Endothelial cell (in vitro differentiated cells): Measurements from ENCODE around the gene TMEM14C. TPM values are rescaled to one million over a fixed set of nuclear protein-coding genes. Genes with fewer than 3 reads are reported as not detected.

ENCODE experiments used
- DNase-seq: peaks from one replicate; pipeline ENCODE4 v3.0.0; 2021; ENCODE audit warnings: low spot score
- H3K27ac Mint-ChIP-seq: one replicate; pipeline ENCODE4 v1.8.0; 2021; ENCODE audit warnings: mixed read lengths, inconsistent platforms; ENCODE audit not compliant: unreplicated experiment
- H3K27me3 Mint-ChIP-seq: one replicate; pipeline ENCODE4 v1.8.0; 2021; ENCODE audit warnings: mild to moderate bottlenecking, moderate library complexity, mixed read lengths, inconsistent platforms; ENCODE audit not compliant: unreplicated experiment
- H3K36me3 Mint-ChIP-seq: one replicate; pipeline ENCODE4 v1.8.0; 2021; ENCODE audit warnings: mild to moderate bottlenecking, low read depth, mixed read lengths, inconsistent platforms; ENCODE audit not compliant: unreplicated experiment
- H3K4me1 Mint-ChIP-seq: one replicate; pipeline ENCODE4 v1.8.0; 2021; ENCODE audit warnings: mild to moderate bottlenecking, mixed read lengths, inconsistent platforms; ENCODE audit not compliant: unreplicated experiment
- H3K4me3 Mint-ChIP-seq: one replicate; pipeline ENCODE4 v1.8.0; 2021; ENCODE audit warnings: mild to moderate bottlenecking, mixed read lengths, inconsistent platforms; ENCODE audit not compliant: unreplicated experiment
- H3K9me3 Mint-ChIP-seq: one replicate; pipeline ENCODE4 v1.8.0; 2021; ENCODE audit warnings: mixed read lengths, inconsistent platforms; ENCODE audit not compliant: unreplicated experiment
- total RNA-seq: library from RNA; stranded (reverse); fragmentation: NEBNext Ultra II Directional; extraction: Animal tissue kit (Norgen Biotek cat#: 25700); gene quantifications from one replicate; pipeline ENCODE4 v1.2.1, GENCODE V29; 2021; ENCODE audit not compliant: unreplicated experiment
- TF ChIP-seq, protein P1 (sequence below): fragments of 200-600 bp; sonication (generic); IDR thresholded peaks from one replicate; pipeline ENCODE4 v1.5.0; 2021; ENCODE audit warnings: antibody characterized with exemption; ENCODE audit not compliant: unreplicated experiment

TMEM14C gene
- total RNA-seq, 1 donor from 2014 or later, result 96.7 TPM

DNA sequence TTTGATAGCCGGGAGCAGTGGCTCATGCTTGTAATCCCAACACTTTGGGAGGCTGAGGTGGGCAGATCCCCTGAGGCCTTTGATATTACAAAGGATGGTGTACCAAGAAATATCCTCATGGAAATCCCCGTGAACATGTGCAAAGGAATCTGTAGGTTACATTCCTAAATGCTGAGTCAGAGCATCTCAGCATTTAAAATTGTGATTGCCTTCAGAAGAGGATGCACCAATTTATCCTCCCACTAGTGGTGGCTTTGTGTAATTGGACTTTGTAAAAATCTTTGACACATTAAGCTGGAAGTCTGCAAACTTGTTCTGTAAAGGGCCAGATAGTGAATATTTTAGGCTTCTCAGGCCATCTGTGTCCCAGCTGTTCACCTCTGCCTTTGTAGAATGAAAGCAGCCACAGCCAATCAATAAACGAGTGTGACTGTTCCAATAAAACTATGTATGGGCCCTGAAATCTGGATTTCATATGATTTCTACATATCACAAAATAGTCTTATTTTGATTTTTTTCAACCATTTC lies 36.5 kb downstream of the TMEM14C start:
- Mint-ChIP-seq H3K4me3 (no peak overlapping the region), H3K27ac (no peak overlapping the region), H3K9me3 (no peaks in the 10 kb centered on the region), H3K36me3 (peaks cover 19% of the 10 kb centered on the region), H3K27me3 (peaks cover 3% of the 10 kb centered on the region), H3K4me1 (no peaks in the 10 kb centered on the region)
- TF ChIP-seq, protein P1, sequence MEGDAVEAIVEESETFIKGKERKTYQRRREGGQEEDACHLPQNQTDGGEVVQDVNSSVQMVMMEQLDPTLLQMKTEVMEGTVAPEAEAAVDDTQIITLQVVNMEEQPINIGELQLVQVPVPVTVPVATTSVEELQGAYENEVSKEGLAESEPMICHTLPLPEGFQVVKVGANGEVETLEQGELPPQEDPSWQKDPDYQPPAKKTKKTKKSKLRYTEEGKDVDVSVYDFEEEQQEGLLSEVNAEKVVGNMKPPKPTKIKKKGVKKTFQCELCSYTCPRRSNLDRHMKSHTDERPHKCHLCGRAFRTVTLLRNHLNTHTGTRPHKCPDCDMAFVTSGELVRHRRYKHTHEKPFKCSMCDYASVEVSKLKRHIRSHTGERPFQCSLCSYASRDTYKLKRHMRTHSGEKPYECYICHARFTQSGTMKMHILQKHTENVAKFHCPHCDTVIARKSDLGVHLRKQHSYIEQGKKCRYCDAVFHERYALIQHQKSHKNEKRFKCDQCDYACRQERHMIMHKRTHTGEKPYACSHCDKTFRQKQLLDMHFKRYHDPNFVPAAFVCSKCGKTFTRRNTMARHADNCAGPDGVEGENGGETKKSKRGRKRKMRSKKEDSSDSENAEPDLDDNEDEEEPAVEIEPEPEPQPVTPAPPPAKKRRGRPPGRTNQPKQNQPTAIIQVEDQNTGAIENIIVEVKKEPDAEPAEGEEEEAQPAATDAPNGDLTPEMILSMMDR, result peak; percentile 78
- DNase-seq, result no peak

DNA sequence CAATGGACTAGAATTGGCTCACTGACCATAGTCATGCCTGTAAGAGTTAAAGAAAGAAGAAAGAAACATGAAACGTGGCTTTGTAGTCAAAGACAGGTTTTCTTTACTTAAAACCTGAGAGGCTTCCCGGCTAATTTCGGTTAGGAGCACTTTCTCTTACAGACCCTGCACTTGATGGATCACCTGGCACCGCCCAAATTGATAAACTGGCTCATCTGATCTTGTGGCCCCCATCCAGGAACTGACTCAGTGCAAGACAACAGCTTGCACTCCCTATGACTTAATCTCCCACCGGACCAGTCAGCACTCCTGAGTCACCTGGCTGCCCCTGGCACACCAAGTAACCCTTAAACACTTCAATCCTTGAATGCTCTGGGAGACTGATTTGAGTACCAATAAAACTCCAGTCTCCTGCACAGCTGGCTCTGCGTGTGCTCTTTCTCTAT lies 37.0 kb downstream of the TMEM14C start:
- H3K4me1 Mint-ChIP-seq, result no peaks in the 10 kb centered on the region
- H3K4me3 Mint-ChIP-seq, result no peak overlapping the region
- DNase-seq, result no peak
- H3K9me3 Mint-ChIP-seq, result no peaks in the 10 kb centered on the region
- peaks cover 3% of the 10 kb centered on the region for H3K27me3 Mint-ChIP-seq
- TF ChIP-seq, protein P1, result no peak
- peaks cover 14% of the 10 kb centered on the region for H3K36me3 Mint-ChIP-seq
- peak overlapping the region; percentile 17 for H3K27ac Mint-ChIP-seq

DNA sequence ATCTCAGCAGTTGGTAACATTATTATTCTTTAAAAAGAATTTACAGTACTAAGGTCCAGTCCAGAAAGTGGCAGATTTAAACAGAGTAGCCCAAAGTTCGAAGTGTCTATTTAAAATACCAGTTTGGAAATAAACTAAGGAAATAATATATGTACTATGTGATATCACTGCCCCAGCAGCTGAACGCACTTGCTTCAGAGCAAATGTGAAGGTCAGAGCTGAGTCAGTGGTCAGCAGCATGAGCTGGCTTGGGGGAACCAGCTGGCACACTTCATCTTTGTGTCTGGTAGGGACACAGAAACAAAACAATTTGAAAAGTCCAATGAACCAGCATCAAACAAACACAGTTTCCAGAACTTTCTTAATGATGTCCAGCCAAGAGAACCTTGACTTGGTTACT lies 40.1 kb downstream of the TMEM14C start:
- DNase-seq, result no peak
- Mint-ChIP-seq H3K27me3 (peaks cover 1% of the 10 kb centered on the region), H3K4me3 (no peak overlapping the region), H3K27ac (no peak overlapping the region), H3K4me1 (no peaks in the 10 kb centered on the region), H3K9me3 (no peaks in the 10 kb centered on the region), H3K36me3 (peaks cover 14% of the 10 kb centered on the region)
- TF ChIP-seq, protein P1, result no peak

DNA sequence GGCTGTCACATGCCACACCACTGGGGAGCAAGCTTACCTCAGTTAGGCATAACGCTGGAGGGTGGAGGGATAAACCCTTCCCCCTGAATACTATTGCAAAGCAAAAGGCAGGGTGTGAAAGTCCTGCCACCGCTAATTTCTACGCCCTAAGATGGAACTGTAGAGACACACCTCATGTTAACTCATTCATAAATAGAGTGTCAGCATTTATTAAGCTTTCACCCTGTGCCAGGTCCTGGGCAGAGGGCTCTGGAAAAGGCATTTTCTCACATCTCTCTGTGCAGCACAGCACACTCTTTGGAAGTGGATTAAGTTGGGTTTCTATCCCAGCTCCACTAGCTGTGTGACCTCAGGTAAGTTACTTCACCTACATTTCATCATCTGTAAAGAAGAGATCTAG lies 46.5 kb downstream of the TMEM14C start:
- DNase-seq, result no peak
- H3K27me3 Mint-ChIP-seq, result no peaks in the 10 kb centered on the region
- no peak overlapping the region for H3K27ac Mint-ChIP-seq
- no peaks in the 10 kb centered on the region for H3K9me3 Mint-ChIP-seq
- H3K4me3 Mint-ChIP-seq, result no peak overlapping the region
- H3K4me1 Mint-ChIP-seq, result peaks cover 3% of the 10 kb centered on the region
- H3K36me3 Mint-ChIP-seq, result peaks cover 3% of the 10 kb centered on the region
- TF ChIP-seq, protein P1, result no peak

DNA sequence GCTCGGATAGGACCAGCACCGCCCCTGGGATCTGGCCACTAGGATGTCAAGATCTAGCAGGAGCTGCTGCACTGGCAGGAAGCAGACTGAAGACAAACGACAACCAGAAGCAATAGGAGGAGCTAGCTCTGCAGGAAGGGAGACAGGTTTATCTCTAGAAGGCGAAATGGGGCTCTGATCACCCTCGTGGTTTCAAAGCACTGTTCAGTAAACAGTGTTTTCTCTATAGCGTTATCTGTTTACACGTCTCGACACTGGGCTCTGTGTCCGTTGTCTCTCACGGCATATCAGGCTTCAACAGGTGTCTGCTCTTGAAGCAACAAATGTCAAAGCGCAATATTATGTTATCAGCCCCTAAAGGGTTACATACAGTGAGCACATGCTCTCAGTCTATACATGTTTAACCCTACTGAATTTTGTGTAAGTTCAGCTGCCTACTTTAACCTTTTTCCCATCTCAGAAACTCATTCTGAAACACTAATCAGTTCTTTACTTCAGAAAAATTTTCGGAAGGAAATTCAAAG lies 48.6 kb downstream of the TMEM14C start:
- H3K9me3 Mint-ChIP-seq, result no peaks in the 10 kb centered on the region
- H3K36me3 Mint-ChIP-seq, result peaks cover 3% of the 10 kb centered on the region
- no peaks in the 10 kb centered on the region for H3K27me3 Mint-ChIP-seq
- H3K4me1 Mint-ChIP-seq, result peaks cover 3% of the 10 kb centered on the region
- DNase-seq, result no peak
- TF ChIP-seq, protein P1, result no peak
- no peak overlapping the region for H3K27ac Mint-ChIP-seq
- no peak overlapping the region for H3K4me3 Mint-ChIP-seq
